Gastroesophageal sphincter (tissue), 4 donors: Measurements from ENCODE around the gene EMC10. TPM values are rescaled to one million over a fixed set of nuclear protein-coding genes. Genes with fewer than 3 reads are reported as not detected.

Experiments used
- ATAC-seq: fragments of 150-250 bp; one replicate; pipeline ENCODE4 v1.9.1; 2016; ENCODE audit warnings: mild to moderate bottlenecking, moderate library complexity
- H3K27ac ChIP-seq, 4 donors: fragments of 200-600 bp; sonication (generic) in 3 of 4; 1 replicate in 3 of 4; 2 replicates in 1 of 4; pipeline ENCODE4 v1.5.1; 2016 to 2019
- H3K27me3 ChIP-seq: fragments of 200-600 bp; sonication (generic); one replicate; pipeline ENCODE4 v1.5.1; 2019
- H3K36me3 ChIP-seq, 2 donors: fragments of 200-600 bp; sonication (generic); one replicate each; pipeline ENCODE4 v1.5.1; 2019; ENCODE audit warnings: control low read depth in 1 of 2
- H3K4me1 ChIP-seq, 3 donors: fragments of 200-600 bp; sonication (generic); 1 replicate in 2 of 3; 2 replicates in 1 of 3; pipeline ENCODE4 v1.5.1; 2016 to 2019; ENCODE audit warnings: control low read depth in 2 of 3
- H3K4me3 ChIP-seq, 2 donors: fragments of 200-600 bp; sonication (generic); one replicate each; pipeline ENCODE4 v1.5.1; 2019; ENCODE audit warnings: mild to moderate bottlenecking in 1 of 2, moderate library complexity in 1 of 2
- H3K9me3 ChIP-seq, 3 donors: fragments of 200-600 bp; sonication (generic); one replicate each; pipeline ENCODE4 v1.5.1; 2017 to 2019; ENCODE audit warnings: control low read depth in 2 of 3
- CTCF ChIP-seq, 4 experiments: fragments of 200-600 bp in 2 of 4; fragments of 450-650 bp in 2 of 4; sonication (generic) in 1 of 4; IDR thresholded peaks; one replicate each; pipeline ENCODE4 v1.5.1; 2017 to 2019; ENCODE audit warnings: antibody characterized with exemption in 4 of 4, mild to moderate bottlenecking in 2 of 4, moderate library complexity in 2 of 4
- EP300 ChIP-seq: sonication (generic); formaldehyde crosslinking; IDR thresholded peaks from one replicate; pipeline ENCODE4 v1.6.1; 2017; ENCODE audit warnings: antibody characterized with exemption, mild to moderate bottlenecking
- POLR2A ChIP-seq, 2 donors: fragments of 450-650 bp; IDR thresholded peaks; one replicate each; pipeline ENCODE4 v1.6.1; 2017; ENCODE audit warnings: antibody characterized with exemption in 2 of 2, mild to moderate bottlenecking in 2 of 2, moderate library complexity in 1 of 2
- POLR2AphosphoS5 ChIP-seq: sonication (generic); formaldehyde crosslinking; IDR thresholded peaks from one replicate; pipeline ENCODE4 v1.6.1; 2017; ENCODE audit warnings: antibody characterized with exemption
- WGBS, 2 donors: methylation state at CpG; one replicate each; pipeline ENCODE4 v1.1.5; 2018; ENCODE audit warnings: low coverage in 1 of 2; 5-methylcytosine and 5-hydroxymethylcytosine counted together
- total RNA-seq, 4 donors: library from RNA; depleted of rRNA; stranded (reverse); fragments of >200 nt; gene quantifications; one replicate each; pipeline ENCODE4 v1.1.0, GENCODE V29; 2016

Gene EMC10
- total RNA-seq, 4 donors from 2014 or later, result 55.5 to 75.9 (median 71.5) TPM

DNA sequence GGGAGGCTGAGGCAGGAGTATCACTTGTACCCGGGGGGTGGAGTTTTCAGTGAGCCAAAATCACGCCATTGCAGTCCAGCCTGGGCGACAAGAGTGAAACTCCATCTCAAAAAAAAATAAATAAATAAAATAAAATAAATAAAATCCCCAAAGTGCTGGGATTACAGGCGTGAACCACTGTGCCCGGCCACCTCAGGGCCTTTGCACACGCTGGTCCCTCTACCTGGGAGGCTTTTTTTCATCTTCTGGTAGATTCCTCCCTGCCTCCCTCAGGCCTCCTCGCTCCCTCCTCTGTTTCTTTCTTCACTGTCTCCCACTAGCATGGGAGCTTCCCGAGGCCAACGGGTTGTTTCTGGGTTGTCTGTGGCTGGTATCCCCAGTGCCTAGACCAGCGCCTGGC, 28.6 kb upstream of the EMC10 start:
- no peak overlapping the region for H3K27ac ChIP-seq
- TF ChIP-seq POLR2AphosphoS5 (no peak), POLR2A (IDR thresholded peaks at IDR 0.05) (no peak), EP300 (no peak), CTCF (IDR thresholded peaks at IDR 0.05) (no peak)
- peaks cover 0 to 6% (median 0%) of the 10 kb centered on the region in 3 donors for H3K9me3 ChIP-seq
- H3K4me1 ChIP-seq, result no peaks in the 10 kb centered on the region
- peaks cover 22% of the 10 kb centered on the region for H3K27me3 ChIP-seq
- 93% methylated on average over 3 to 8 of the region's 10 CpGs for WGBS, 2 donors
- H3K4me3 ChIP-seq, result no peak overlapping the region
- H3K36me3 ChIP-seq, result no peaks in the 10 kb centered on the region
- ATAC-seq, result no peak

- WGBS, 2 donors, result 72% methylated on average over 5 of the region's 14 CpGs; no CpG with 5 or more reads in 1 of the 2 donors
- TF ChIP-seq EP300, result no peak
- no peak for TF ChIP-seq POLR2AphosphoS5
- TF ChIP-seq POLR2A (IDR thresholded peaks at IDR 0.05), result no peak
- no peak for TF ChIP-seq CTCF (IDR thresholded peaks at IDR 0.05)
- H3K9me3 ChIP-seq, result peaks cover 0 to 6% (median 0%) of the 10 kb centered on the region in 3 donors
- peaks cover 35% of the 10 kb centered on the region for H3K27me3 ChIP-seq
- no peak for ATAC-seq
- H3K4me1 ChIP-seq, result no peaks in the 10 kb centered on the region
- no peak overlapping the region for H3K4me3 ChIP-seq
- H3K36me3 ChIP-seq, result no peaks in the 10 kb centered on the region
- H3K27ac ChIP-seq, result no peak overlapping the region
These were observed 26.9 kb upstream of the EMC10 start for GRCh38 chr19:50449236-50449899.

GRCh38 chr19:50450369-50451222, 25.7 kb upstream of the EMC10 start:
- Histone ChIP-seq H3K27me3 (peaks cover 45% of the 10 kb centered on the region), H3K9me3 (peaks cover 0 to 6% (median 0%) of the 10 kb centered on the region in 3 donors), H3K4me1 (no peaks in the 10 kb centered on the region), H3K4me3 (no peak overlapping the region), H3K36me3 (no peaks in the 10 kb centered on the region), H3K27ac (no peak overlapping the region)
- TF ChIP-seq EP300 (no peak), CTCF (IDR thresholded peaks at IDR 0.05) (no peak), POLR2A (IDR thresholded peaks at IDR 0.05) (no peak), POLR2AphosphoS5 (no peak)
- WGBS, 2 donors, result 59 to 65% methylated on average over 8 to 18 of the region's 30 CpGs
- ATAC-seq, result no peak

- H3K4me1 ChIP-seq, result no peaks in the 10 kb centered on the region
- peaks cover 0 to 6% (median 0%) of the 10 kb centered on the region in 3 donors for H3K9me3 ChIP-seq
- H3K36me3 ChIP-seq, result no peaks in the 10 kb centered on the region
- no peak overlapping the region for H3K4me3 ChIP-seq
- H3K27me3 ChIP-seq, result peaks cover 45% of the 10 kb centered on the region
- no peak for ATAC-seq
- H3K27ac ChIP-seq, result no peak overlapping the region
- TF ChIP-seq CTCF (IDR thresholded peaks at IDR 0.05) (no peak), POLR2A (IDR thresholded peaks at IDR 0.05) (no peak), POLR2AphosphoS5 (no peak), EP300 (no peak)
- no CpG with 5 or more reads among the region's 13 CpGs for WGBS, 2 donors
These were observed 25.1 kb upstream of the EMC10 start for GRCh38 chr19:50451223-50451534.
